WI38 (cell line): ENCODE data around the gene ADK.

ENCODE experiments used
- H3K4me3 ChIP-seq: 2 replicates; pipeline ENCODE4 v1.5.1; 2011; ENCODE audit warnings: low read depth, mild to moderate bottlenecking, control low read depth, low read length
- TF ChIP-seq, protein P1 (sequence below): IDR thresholded peaks from 2 replicates; pipeline ENCODE4 v1.5.1; 2012; ENCODE audit warnings: low read depth, mild to moderate bottlenecking, control low read depth, low read length

ADK gene

DNA sequence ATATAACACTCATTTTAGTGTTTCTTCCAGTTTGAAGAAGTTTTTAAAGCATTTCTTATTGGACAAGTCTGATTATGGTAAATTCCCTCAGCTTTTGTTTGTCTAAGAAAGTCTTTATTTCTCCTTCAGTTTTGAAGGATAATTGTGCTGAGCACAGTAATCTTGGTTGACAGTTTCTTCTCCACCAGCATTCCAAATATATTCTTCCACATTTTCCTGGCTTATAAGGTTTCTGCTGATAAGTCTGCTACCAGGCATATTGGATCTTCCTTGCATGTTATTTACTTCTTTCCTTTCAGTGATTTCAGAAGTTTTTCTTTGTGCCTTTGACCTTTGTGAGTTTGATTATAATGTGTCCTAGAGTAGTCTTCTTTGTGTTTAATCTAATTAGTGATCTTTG lies 210.7 kb downstream of the ADK start:
- TF ChIP-seq, protein P1, sequence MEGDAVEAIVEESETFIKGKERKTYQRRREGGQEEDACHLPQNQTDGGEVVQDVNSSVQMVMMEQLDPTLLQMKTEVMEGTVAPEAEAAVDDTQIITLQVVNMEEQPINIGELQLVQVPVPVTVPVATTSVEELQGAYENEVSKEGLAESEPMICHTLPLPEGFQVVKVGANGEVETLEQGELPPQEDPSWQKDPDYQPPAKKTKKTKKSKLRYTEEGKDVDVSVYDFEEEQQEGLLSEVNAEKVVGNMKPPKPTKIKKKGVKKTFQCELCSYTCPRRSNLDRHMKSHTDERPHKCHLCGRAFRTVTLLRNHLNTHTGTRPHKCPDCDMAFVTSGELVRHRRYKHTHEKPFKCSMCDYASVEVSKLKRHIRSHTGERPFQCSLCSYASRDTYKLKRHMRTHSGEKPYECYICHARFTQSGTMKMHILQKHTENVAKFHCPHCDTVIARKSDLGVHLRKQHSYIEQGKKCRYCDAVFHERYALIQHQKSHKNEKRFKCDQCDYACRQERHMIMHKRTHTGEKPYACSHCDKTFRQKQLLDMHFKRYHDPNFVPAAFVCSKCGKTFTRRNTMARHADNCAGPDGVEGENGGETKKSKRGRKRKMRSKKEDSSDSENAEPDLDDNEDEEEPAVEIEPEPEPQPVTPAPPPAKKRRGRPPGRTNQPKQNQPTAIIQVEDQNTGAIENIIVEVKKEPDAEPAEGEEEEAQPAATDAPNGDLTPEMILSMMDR: no peak
- no peak overlapping the region for H3K4me3 ChIP-seq

DNA sequence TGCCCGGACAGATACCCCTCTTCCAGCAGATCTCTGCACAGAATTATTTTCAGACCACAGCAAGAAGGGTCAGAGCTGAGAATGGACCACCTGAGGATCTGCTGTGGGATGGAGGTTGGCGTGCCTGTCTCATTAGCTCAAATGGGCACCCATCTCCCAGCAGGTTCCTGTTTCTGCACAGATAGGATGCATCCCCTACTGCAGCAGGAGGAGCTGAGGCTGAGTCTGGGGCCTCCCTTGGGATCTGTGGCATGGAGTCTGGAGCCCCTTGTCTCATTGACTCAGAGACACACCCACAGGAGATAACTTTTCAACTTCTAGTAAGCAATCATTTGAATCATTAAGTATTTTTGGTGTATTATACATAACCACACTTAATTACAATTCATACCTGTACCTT lies 212.7 kb downstream of the ADK start:
- TF ChIP-seq, protein P1: no peak
- no peak overlapping the region for H3K4me3 ChIP-seq

DNA sequence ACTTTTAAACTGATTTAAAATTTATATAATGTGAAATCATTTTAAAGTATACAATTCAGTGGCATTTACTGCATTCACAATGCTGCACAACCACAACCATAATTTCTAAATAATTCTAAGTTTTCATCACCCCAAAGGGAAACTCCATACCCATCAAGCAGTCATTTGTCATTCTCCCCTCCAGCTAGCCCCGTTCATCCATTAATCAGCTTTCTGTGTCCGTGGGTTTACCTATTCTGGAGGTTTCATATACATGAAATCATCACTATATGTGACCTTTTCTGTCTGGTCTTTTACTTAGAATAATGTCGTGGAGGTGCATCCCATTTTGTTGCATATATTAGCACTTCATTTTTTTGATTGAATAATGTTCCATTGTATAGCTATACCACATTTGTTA lies 214.1 kb downstream of the ADK start:
- TF ChIP-seq, protein P1: no peak
- no peak overlapping the region for H3K4me3 ChIP-seq

DNA sequence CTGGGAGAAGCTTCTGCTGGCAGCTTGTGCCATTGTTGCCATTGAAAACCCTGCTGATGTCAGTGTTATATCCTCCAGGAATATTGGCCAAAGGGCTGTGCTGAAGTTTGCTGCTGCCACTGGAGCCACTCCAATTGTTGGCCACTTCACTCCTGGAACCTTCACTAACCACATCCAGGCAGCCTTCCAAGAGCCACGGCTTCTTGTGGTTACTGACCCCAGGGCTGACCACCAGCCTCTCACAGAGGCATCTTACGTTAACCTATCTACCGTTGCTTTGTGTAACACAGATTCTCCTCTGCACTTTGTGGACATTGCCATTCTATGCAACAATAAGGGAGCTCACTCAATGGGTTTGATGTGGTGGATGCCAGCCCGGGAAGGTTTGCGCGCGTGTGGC lies 220.7 kb downstream of the ADK start:
- H3K4me3 ChIP-seq: no peak overlapping the region
- TF ChIP-seq, protein P1: no peak

- H3K4me3 ChIP-seq: no peak overlapping the region
- TF ChIP-seq, protein P1: no peak
Measured at GRCh38 chr10:74373059-74373458, 222.0 kb downstream of the ADK start.

GRCh38 chr10:74377476-74377875 lies 226.5 kb downstream of the ADK start:
- no peak overlapping the region for H3K4me3 ChIP-seq
- TF ChIP-seq, protein P1: no peak

DNA sequence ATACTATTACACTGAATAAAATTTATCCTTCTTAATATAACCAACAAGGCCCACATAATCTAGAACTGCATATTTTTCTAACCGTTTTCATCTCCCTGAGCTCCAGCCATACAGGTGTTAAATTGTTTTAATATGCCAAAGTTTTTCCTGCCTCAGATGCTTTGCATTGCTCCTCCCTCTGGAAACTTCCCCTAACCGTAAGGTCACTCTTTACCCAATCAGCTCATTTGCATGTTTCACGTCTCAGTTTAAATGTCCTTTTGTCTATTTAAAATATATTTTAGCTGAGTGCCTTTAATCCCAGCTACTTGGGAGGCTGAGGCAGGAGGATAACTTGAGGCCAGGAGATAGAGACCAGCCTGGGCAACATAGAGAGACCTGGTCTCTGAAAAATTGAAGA lies 228.5 kb downstream of the ADK start:
- no peak overlapping the region for H3K4me3 ChIP-seq
- TF ChIP-seq, protein P1: no peak
